GM19395 (cell line): ENCODE data around the gene UBTD1.
"Not testable (repeated sequence)": the region's sequence is repeated elsewhere in the genome, so short reads cannot be mapped to it uniquely, and the experiment has no call there.

Experiments
- ATAC-seq: cut with Tn5 transposase; IDR thresholded peaks from one replicate; pipeline ENCODE4 v1.9.1; 2021; ENCODE audit warnings: mild to moderate bottlenecking, moderate library complexity; ENCODE audit not compliant: unreplicated experiment

Gene UBTD1

DNA sequence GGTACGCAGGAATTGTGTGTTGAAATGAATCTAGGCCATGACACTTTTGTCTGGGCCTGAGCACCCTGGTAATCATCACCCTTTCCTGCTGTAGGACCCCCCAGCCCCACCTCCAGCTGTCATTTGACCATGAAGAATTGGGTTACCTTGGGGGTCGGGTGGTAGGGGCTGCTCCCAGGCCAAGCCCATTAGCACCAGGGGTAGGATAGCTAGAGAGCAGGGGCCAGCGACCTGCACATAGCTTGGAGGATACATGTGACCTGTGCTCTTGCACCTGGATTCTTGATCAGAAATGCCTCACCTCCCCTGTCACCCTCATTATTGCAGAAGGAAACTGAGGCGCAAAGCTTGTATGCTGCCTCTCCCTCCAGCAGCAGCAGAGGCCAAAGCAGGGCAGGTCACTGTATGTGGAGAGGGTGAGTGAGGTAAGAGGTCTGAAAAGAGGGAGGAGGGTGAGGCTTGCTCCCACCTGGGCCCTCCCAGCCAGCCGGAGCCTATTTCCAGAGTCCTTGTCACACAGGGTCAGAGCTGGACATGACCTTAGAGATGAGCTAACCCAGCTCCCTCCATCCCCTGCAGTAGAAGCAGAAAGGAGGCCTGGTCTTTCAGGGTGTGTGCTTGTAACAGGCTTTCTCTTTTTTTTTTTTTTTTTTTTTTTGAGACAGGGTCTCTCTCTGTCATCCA, 38.6 kb downstream of the UBTD1 start:
- ATAC-seq = no peak

DNA sequence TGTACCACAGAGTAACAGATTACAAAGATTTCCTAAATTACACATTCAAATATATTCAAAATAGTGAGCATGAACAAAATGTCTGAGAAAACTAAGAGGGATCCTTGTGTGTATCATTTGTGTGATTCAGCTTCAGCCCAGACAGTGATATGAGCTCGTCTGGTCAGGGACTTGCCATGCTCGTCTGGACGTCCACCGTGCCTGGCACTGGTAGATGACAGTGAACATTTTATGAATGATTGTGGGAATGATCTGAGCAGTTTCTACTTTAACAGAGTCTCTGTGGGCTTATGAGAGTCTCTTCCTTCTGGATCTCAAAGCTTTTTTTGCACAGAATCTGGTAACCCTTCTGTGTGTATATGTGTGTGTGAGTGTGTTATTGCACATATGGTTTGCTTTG, 39.7 kb downstream of the UBTD1 start:
- ATAC-seq = no peak

DNA sequence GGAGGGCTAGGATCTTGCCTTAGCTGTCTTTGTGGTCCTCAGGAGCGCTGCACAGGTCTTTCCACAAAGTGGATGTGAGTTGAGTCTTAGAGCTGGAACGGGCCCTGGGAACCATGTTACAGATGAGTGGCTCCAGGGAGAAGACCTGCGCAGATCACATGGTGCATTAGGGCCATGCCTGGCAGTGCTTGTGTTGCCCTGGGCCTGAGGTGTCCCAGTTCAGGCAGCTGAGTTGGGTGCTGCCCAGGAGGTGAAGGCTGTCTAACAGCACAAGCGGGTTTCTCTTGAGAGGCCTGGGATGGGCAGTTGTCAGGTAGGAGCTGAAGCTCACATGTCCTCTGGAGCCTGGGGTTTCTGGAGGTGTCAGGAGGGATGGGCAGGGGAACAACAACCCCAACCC, 40.1 kb downstream of the UBTD1 start:
- no peak for ATAC-seq

DNA sequence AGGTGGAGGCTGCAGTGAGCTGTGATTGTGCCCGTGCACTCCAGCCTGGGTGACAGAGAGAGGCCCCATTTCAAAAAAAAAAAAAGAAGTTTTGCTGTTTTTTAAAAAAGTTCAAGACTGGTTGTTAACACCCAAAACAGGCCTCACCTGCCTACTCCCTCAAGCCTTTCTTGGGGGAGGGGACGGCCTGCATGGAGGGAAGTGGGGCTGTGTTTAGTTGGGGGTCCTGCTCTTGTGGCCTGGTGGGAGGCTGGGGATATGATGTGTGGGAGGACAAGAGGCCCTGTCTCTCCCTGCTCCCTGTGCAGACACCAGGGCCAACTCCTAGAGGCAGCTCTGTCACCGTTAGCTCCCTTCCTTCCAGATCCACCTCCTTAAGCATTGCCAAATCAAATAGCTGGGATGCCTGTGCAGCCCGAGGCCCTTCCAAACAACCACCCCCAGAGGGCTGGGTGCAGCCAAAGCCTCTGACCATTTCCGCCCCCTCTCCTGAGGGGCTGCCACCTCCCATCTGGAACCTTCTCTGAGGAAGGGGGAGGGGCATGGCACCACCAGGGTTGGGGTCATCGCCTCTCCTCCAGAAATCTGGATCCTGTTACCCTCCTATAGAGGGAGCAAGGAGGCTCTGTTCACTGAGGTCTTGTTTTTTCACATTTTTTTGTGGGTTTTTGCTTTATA, 40.9 kb downstream of the UBTD1 start:
- no peak for ATAC-seq

DNA sequence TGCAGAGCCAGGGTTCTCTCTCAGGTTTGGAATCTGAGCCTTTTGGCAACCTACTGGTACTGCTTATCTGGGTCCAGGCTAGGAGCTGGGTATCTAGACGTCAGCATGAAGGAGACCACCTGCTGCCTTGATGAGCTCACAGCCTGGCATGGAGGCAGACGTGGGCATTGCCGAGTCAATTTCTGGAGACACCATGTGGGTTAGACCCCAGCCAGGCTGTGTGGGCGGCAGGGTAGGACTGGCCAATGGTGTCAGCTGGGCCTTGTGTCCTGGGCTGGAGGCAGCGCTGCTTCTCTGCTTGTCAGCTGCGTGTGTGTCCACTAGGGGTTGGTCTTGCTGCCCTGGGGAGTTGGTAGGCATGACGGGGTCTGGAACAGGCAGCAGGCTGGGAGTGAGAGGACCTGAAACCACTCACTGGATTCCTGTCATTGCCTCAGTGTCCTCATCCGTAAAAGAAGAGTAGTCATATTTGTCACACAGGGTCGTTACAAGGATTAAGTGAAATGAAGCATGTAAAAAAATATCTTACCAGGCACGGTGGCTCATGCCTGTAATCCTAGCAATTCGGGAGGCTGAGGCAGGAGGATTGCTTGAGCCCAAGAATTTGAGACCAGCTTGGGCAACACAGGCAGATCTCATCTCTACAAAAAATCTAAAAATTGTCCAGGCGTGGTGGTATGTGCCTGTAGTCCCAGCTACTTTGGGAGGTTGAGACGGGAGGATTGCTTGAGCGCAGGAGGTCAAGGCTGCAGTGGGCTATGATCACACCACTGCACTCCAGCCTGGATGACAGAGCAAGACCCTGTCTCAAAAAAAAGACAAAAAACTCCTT, 42.2 kb downstream of the UBTD1 start:
- ATAC-seq = no peak

DNA sequence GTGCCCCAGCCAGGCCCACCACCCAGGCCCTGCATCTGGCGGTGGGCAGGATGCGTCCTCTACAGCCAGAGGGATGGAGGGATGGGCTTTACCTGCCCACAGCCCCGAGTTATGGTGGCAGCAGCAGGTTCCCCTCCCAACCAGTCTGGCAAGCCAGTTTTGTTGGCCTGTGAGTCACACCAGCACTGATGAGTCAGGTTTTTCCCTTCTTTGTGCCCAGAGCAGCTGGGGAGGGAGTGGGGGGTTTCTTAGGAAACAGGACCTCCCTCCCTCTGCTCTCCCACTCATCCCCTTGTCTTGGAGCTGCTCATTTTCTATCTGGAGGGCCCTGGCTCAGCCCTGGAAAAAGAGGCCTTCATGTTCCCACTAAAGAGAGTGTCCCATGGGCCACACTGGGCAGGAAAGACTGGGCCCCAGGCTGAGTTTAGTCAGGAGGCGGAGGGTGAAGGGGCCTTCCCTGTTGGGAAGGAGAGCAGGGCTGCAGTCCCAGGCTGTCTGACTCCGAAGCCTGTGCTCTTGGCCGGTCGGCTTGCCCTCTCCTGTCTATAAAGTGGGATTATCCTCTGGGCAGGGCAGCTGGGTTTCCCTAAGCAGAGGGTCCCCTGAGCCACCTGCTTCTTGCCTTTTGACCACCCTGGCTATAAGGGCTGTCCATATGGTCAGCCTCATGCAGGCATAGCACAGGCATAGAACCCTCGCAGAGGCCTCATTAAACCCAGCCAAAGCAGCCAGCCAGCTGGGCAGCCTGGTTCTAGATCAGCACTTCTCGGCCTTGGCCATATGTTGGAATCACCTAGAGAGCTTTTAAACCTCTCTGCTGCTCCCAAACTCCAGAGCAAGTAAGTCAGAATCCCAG, 43.7 kb downstream of the UBTD1 start:
- ATAC-seq = no peak

DNA sequence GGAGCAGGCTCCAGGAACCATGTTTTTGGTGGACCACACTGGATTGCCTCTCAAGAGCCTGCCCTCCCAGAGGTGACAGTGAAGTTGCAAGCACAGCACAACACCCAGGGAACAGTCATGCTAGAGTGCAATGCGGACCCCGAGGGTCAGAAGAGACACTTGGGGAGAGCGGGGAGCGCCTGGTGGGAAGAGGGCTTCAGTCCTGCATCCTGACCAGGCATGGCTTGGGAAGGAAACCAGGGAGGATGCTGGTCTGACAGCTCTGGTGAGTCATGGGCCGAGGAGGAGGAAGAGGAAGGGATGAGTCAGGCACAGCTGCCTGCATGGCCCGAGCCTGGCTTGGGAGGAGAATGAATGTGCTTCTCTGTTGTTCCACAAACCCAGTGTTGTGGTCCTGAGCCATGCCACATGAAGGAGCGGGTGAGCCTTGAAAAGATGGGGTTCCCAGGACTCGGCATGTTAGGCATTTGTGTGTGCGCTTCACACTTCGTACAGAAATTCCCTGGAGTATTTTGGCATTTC, 44.4 kb downstream of the UBTD1 start:
- ATAC-seq = no peak

DNA sequence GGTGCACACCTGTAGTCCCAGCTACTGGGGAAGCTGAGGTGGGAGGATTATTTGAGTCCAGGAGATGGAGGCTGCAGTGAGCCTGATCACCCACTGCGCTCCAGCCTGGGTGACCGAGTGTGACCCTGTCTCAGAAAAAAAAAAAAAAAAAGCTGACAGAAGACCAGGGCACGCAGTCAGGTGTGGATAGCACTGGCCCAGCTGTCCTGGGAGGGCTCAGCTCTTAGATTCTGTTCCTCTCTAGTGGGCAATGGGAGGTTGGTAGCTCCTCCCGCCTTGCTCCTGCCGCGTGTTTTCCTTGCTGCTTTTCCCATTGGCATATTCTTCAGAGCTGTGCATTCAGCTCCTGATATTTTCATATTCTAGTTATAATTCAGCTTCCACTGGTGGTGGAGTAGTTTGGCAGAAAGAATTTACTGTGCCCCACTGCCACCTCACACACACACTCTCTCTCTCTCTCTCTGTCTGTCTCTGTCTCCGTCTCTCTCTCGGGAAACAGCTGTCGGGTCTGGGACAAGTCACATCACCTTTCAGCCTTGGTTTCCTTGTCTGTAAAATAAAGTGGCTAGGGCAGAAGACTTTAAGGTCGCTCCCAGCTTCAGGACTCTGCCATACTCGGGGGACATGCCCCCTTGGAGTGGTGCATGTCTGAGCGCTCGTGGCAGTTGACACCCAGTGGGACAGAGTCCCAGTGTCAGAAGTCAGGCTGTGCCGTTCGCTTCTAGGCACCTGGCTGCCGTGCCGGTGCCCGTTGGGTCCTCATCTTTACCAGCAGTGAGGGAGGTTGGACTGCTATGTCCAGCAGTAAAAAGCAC, 47.9 kb downstream of the UBTD1 start:
- no peak for ATAC-seq

DNA sequence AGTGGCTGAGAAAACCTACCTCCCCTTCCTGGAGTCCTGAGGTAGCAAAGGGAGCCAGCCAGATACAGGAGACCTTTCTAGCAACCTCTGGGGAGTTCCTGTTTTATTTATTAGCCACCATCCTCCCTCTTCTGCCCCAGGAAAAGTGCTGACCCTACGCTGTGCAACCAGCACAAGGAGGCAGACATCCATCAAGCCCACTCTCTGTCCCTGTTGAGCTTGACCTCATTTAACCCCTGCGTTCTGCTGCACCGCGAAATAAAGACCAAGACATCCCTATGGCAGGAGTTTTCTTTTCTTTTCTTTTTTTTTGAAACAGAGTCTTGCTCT, 48.5 kb downstream of the UBTD1 start:
- ATAC-seq = no peak

DNA sequence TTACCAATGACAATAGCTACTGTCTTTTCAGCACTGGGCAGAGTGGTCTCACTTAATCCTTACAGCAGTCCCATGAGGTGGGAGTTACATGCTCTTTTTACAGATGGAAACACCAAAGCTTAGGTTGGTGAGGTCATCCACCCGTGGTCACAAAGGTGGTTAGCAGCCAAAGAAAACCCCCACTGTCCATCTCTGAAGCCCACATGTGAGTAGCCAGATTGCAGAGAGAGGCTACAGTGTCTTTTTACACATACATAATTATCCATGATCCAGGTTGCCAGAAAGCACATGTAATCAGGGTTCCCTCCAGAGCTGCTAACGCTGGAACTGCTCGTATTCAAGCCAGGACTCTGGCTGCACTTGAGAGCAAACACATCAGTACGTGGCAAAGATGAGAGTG, 49.2 kb downstream of the UBTD1 start:
- ATAC-seq = no peak

DNA sequence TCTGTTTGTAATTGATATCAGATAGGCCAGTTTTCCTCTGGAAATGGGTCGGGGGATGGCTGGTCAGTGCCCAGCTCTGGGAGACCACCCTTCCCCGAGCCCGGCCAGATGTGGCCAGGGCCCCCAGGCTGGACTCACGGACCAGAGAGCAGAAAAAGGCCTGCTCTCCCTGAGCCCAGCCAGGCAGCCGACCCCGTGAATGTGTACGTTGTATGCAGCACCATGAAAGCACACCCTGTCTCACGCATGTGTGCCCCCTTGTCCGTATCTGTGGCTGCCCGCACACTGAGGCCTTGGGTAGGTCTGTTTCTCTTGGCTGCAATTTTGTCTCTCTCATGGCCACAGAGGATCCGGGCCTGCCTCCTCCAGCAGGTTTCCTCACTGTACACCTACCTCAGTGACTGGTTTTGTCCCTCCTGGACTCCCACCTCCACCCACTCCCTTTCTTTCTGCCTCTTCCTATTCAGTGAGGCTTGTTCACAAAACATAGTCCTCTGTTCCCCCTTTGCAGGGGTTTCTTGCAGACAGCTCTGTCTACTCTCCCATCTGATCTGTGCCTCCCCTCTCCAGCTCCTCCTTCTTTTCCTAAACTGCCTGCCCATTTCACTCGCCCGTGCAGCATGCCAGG, 50.2 kb downstream of the UBTD1 start:
- ATAC-seq = no peak

DNA sequence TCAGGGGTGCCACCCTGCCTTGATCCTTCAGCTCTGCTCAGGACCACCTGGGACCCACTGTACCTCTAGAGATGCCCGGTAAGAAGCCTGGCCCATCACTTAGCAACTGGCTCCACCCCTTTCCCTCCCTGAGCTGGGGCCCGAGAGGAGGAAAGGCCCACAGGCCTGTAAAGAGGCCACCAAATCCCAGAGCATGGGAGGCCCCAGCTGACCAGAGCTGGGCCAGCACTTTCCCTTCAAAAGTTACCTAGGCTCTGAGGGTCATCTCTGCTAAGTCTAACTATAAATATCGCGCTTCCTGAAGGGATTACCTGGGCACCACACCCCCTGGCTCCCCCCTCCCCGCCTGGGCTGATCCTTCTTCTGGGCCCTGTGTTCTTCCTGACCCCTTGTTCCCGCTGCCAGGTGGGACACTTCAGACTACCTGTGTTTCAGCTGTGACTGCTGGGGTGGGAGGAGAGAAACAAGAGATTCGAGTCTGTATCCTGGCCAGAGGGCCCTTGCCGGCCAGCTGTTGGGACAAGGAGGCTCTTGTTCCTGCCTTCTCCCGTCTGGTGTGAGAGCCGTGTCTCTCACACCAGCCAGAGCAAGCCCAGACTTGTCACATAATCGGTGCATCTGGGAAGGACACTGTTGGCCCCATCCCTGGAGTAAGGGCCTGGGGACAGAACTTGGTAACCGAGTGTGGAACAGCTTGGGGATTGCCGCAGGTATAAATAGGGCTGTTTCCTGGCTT, 51.0 kb downstream of the UBTD1 start:
- ATAC-seq = no peak

DNA sequence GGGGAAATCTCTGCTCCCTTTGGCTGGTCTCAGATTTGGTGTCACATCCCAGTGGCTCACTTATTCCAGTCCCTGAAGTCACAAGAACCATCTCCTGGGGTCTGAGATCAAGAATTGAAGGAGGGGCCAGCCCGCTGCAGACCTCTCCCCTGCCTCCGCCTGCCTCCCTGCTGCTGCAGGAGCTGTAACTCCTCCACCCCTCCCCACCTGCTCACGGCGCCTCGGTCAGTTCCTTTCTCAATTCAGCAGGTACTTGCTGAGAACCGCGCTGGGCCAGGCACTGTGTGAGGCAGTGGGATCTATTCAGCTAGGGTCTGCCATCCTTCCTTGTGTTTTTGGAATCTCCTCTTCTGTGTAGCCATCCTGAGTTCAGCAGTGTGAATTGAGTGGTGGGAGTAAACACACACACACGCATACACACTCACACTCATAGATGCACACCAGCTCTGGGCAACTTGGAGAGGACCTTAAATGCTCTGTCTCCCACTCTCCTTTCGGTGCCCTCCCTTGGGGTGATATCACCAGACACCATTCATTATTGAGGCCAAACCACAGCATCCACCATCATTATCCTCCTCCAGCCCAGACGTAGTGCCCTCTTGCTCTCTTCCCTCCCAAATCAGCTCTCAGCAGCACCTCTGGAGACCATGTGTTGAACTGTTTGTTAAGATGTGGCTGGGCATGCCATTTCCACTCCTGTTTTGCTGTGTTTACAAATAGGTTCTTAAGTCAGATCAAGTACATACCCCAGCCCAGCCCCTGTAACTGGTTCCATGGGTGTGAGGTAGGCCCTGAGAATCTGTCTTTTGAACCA, 51.8 kb downstream of the UBTD1 start:
- no peak for ATAC-seq

DNA sequence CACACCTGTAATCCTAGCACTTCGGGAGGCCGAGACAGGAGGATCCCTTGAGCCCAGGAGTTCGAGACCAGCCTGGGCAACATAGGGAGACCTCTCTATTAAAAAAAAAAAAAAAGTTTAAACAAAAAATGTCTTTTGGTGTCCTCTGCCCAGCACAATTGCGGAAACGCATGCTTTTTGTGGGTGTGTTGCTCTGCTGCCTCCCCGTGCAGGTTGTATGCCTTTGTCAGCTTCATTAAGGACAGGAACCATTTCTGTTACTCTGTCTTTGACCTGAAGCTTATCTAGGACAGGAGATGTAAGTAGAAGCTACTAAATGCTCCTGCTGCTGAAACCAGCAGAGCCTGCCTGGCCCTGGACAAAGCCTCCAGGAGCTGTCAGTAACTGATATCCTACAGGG, 52.5 kb downstream of the UBTD1 start:
- no peak for ATAC-seq

DNA sequence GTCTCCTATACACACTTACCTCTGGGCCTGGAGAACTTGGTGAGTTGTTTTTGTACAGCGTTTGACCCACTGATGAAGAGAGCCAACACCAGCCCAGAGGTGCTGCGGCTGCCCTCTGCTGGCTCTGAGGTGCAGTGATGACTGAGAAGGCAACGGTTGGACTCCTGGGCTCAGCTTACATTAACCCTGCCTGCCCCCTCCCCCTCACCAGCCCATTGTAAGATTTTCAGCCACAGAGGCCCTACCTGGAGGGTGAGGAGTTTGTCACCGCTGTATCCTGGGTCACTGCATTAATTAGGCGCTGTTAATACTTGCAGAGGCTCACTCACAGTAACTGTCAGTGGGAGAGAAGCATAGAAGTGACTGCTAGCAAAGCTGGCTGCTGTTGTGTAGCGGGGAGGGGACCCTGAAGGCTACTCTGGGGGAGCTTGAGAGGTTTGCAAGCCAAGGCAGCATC, 54.9 kb downstream of the UBTD1 start:
- no peak for ATAC-seq

DNA sequence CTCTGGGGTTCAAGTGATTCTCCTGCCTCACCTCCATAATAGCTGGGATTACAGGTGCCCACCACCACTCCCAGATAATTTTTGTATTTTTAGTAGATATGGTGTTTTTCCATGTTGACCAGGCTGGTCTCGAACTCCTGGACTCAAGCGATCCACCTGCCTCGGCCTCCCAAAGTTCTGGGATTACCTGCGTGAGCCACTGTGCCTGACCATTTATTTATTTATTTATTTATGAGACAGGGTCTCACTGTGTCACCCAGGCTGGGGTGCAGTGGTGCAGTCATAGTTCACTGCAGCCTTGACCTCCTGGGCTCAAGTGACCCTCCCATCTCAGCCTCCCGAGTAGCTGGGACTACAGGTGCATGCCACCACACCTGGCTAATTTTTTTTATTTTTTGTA, 55.6 kb downstream of the UBTD1 start:
- not testable (repeated sequence) for ATAC-seq

DNA sequence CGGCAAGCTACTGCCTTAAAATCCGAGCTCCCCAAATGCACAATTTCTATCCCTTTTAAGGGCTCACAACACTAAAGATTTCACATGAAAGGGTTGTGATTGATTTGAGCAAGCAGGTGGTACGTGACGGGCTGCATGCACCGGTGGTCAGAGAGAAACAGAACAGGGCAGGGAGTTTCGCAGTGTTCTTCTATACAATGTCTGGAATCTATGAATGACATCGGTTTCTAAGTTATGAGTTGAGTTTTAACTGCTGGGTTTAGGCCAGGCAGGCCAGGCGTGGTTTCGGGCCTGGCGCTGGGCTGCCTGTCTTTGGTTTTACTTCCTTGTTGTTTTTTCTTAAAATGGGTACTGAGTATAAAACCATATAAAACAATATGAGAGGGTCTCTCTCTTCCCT, 56.8 kb downstream of the UBTD1 start:
- not testable (repeated sequence) for ATAC-seq
